Measurements from ENCODE around the gene DNAJC12.
"Not testable (repeated sequence)": the region's sequence is repeated elsewhere in the genome, so short reads cannot be mapped to it uniquely, and the experiment has no call there.

DNAJC12 gene

DNA sequence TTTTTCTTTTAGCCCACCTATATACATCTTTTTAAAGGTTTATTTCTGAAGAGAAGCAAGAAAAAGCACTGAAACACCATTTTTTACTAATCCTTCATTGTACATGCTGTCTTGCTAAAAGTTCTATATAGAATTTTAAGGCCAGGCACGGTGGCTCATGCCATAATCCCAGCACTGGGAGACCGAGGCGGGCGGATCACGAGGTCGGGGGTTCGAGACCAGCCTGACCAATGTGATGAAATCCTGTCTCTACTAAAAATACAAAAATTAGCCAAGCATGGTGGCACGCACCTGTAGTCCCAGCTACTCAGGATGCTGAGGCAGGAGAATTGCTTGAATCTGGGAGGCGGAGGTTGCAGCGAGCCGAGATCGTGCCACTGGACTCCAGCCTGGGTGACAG lies 1.5 kb upstream of the DNAJC12 start:
- DNase-seq = not testable (repeated sequence)

DNA sequence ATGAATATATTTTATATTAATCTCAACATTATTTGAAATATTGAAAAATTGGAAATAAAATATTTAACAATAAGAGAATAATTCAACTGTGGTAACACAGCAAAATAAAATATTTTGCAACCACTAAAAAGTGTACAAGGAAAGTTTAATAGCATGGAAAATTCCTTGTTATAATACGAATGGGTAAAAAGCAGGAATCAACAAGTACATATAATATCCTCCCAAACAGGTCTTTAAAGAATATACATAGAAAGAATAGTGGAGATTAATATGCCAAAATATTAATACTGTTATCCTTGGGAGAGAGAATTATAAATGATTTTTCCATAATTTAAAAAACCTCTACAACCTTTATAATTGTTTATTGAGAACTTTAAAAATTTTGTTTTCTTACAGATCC lies 1.0 kb downstream of the DNAJC12 start:
- DNase-seq = no peak

- no peak for DNase-seq
Observed at GRCh38 chr10:67836488-67836887, 1.5 kb downstream of the DNAJC12 start.

GRCh38 chr10:67835541-67836394 lies 2.2 kb downstream of the DNAJC12 start:
- DNase-seq = not testable (repeated sequence)

DNA sequence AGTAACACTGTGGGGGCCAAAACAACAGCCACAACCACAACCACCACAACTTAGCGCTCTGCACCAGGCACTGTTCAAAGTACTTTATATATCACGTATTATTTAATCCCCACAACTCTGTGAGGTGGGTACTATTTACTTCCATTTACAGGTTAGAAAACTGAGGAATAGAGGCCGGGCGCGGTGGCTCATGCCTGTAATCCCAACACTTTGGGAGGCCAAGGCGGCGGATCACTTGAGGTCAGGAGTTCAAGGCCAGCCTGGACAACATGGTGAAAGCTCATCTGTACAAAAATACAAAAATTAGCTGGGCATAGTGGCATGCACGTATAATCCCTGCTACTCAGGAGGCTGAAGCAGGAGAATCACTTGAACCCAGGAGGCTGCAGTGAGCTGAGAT lies 3.6 kb downstream of the DNAJC12 start:
- no peak for DNase-seq

DNA sequence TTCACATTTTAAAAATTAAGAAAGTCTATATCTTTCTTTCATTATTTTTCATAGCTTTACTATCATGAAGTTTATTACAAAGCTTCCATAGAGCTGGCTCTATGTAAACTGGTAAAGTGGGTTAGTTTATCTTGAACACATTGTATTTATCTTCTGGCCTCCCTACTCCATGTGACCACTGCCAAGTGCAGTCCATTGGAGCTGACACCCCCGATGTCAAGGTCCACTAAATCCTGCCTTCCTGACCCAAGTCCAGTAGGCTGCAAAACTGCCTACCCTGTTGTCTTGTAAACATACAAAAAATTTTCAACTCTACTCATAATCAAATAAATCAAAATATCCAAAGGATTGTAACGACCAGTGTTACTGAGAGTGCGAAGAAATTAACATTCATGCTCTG lies 10.2 kb downstream of the DNAJC12 start:
- no peak for DNase-seq

DNA sequence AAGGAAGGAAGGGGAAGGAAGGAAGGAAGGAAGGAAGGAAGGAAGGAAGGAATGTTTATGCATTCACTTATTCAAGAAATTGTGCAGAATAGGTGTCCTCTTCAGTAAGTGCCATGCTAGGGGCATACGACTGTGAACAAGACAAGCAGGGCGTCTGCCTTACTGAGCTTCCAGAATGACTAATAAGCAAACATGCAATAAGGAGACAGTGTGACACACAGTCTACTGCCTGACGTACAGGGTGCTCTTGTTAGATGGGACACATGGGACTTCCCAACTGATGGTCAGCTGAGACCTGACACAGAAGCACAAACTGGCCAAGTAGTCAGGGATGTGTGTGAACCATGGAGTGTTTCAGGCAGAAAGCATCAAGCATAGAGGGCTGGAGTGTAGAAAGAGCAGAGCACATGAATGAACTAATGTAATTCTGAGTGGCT lies 18.2 kb downstream of the DNAJC12 start:
- no peak for DNase-seq

GRCh38 chr10:67818323-67818722 lies 19.7 kb downstream of the DNAJC12 start:
- peak; percentile 66 for DNase-seq

GRCh38 chr10:67816719-67817118 lies 21.3 kb downstream of the DNAJC12 start:
- no peak for DNase-seq

- DNase-seq = no peak
Observed at GRCh38 chr10:67815571-67816059, 22.4 kb downstream of the DNAJC12 start.

DNA sequence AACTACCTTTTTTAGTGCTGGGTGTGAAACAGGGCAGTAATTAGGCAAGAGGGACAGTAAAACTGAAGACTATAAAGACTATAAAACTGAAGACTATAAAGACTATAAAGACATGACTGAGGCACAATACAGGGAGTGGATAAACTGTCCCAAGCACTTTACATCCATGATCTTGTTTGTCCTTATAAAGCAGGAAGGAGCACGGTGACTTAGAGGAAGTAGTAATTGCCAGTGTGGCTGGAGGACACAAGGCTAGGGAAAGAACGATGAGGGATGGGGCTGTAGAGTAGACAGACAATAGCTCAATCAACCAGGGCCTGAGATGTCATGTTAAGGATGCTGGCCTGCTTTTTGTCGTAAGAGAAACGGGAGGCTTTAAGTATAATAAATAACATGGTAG lies 26.0 kb downstream of the DNAJC12 start:
- no peak for DNase-seq

DNA sequence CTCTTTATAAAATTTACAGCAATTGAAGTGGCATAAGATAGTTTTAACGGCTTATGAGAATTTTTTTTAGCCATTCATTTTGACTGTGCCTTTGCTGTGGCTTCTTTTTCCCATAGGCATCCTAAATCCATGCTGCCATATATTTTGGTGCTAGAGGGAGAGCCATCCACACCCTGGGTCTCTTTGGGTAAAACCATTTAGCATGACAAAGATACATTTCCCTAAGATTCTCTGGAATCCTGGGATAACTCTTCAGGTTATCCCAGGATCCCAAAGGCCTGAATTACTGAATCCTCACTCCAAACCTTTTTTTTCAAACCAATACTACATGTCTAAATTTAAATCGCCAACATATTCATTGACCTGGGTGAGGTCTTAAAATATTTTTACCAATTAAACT lies 28.9 kb downstream of the DNAJC12 start:
- DNase-seq = no peak

DNA sequence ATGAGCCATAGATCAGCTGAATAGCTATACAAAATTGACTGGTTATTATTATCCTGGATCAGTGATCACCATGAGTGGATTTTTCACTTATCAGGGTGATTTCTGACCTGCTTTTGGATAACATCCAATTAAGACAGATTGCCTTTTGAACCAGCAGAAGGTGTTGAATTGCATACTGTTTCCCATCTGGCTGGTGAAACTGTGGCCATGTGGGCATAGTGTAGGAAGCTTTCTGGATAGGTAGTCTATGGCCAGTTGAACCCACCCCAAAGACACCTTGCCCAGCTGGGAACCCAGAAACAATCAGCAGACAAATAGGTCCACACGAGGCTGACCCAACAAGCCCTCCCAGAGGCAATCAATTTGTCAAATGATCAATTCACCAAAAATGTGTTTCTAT lies 29.3 kb downstream of the DNAJC12 start:
- no peak for DNase-seq

DNA sequence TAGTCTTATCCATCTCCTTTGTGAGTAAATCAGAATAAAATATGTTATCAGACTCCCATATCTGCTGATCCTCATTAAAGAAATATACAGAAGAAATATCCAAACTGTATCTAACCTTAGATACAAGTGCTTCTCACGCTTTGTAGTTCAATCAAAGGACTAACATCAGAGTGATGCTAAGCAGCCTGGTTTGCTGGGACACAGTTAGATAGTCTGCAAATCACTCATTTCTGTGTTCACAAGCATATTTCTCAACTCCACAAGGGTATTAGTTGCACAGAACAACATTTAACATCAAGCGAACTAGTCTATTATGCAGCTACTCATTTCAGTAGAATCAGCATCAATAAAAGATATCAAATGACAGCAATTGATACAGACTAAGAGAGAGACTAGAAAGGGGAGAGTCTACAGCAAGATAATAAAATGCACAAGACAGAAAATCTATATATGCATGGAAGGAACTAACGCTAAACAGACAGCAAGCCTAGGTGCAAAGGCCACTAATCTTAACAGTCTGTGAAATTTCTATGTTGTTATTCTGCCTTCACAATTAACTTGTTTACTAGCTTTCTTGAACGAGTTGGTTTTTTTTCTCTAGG lies 30.0 kb downstream of the DNAJC12 start:
- no peak for DNase-seq

GRCh38 chr10:67804395-67804678 lies 33.7 kb downstream of the DNAJC12 start:
- DNase-seq = no peak

DNA sequence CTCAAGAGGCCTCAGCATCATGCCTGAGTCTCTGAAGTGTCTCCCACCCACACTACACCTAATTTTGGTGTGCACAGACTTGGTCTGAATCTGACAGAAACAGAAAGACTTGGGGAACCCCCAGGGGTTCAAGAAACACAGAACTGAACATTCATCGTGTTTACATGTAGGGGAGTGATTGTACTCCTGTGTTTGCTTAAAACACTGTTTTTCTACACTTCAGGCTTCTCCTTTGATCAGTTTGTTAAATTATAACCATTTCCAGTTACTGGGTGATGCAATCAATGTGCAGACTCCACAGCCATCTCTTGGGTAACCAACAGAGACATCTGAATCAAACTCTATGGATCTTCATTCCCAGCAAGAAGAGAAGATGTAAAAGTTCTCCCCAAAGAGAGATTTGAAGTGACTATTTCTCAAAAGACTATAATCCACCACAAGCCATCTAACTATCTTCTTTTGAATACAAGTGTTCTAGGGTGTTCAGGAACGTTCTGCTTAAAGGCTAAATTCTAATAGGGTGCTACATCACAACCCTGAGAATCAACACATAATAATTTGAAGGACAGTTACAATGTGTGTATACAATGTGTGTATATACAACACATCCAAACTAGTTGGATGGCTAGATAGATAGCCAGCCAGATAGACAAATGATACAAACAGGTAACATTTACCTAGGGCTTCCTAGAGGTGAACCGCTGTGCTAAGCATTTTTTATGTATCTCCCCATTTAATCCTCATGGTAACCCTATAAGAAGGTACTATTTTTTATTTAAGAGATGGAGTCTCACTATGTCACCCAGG lies 34.2 kb downstream of the DNAJC12 start:
- DNase-seq = no peak

DNA sequence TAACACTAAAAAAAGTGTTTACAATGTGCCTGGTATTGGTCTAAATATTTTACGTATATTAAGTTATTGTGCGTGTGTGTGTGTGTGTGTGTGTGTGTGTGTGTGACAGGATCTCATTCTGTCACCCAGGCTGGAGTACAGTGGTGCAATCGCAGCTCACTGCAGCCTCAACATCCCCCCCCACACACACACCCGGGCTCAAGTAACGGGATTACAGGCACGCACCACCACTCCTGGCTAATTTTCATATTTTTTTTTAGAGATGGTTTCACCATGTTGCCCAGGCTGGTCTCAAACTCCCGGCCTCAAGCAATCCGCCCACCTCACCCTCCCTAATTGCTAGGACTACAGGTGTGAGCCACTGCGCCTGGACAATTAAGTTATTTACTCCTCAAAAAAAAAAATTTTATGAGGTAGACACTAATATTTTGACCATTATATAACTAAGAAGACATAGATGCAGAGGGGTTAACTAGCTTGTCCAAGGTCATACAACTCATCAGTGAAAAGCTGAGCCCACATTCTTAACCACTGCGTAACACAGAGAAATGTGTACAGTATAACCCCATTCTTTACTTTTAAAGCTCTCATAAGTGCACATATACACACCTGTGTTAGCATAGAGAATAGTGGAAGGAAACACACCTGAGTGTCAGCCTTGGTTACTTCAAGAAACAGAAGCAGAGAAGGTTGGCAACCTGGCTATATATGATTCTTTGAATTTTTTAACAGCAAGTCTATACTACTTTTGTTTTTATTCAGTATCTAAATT lies 35.0 kb downstream of the DNAJC12 start:
- no peak for DNase-seq

- DNase-seq = no peak
Observed at GRCh38 chr10:67801118-67801517, 36.9 kb downstream of the DNAJC12 start.

GRCh38 chr10:67794909-67795460 lies 43.0 kb downstream of the DNAJC12 start:
- no peak for DNase-seq

- no peak for DNase-seq
Observed at GRCh38 chr10:67794256-67794655, 43.7 kb downstream of the DNAJC12 start.

DNA sequence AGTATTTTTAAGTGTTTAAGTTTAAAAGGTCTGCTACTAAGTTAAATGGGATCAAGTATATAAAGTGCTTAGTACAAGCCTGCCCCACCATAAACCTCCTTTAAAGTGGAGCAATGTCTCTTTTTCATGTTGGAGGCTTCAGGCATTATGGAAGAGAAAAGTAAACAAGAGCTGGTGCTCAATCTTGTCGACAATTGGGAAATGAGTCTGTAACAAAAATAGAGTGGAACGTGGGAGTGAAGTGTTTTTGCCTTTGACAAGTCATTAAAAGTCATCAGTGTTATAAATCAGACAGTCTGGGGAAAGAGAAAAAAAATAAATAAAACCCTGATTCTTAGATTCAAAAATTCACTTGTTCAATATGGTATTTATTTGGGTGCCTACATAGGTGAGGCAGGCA lies 44.7 kb downstream of the DNAJC12 start:
- DNase-seq = no peak

DNA sequence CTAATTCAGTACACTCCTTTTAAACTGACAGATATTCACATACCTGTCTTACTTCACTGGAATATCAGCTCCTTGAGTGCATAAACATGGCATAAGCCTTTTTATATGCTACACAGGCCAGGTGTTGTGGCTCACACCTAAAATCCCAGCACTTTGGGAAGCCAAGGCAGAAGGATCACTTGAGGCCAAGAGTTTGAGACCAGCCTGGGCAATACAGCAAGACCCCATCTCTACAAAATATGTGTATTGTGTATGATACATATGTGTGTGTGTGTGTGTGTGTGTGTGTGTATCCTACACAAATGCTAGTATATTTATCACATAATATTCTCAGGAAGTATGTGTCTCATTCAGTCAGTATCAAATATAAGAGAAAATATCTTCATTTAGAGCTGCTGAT lies 45.3 kb downstream of the DNAJC12 start:
- no peak for DNase-seq

Data from amniotic stem cell (primary cell).